ENCODE measurements around the gene DNM1. TPM values are rescaled to one million over a fixed set of nuclear protein-coding genes. Genes with fewer than 3 reads are reported as not detected.

Gene DNM1
- total and polyA plus RNA-seq, 7 donors: 1.1 to 5.4 (median 2.1) TPM

DNA sequence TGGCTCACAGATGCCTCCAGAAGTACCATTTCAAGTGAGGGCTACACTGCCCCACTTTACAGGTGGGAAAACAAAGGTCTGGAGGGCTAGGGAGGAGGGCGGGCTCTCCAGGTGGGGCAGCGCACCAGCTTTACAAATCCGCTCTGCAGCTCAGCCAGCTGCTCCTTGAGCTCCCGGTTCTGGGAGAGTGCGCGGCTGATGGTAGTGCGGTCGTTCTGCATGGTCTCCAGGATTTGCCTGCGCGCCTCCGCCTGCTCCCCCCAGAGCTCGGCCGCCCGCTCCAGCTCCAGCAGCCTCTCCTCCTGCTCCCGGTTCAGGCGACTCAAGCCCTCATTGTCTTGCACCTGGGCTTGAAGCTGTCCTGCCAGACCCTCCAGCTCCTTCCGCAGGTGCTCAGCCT, 57.2 kb downstream of the DNM1 start:
- no peak overlapping the region for H3K4me3 ChIP-seq
- intact Hi-C loops (cut with DNase I): no loop called here
- H3K27me3 ChIP-seq (ENCODE audit: insufficient read depth in 3 of 3, low read length in 2 of 3): no peaks in the 10 kb centered on the region
- peaks cover 14 to 93% of the 10 kb centered on the region in 2 donors for H3K36me3 ChIP-seq (ENCODE audit: insufficient read depth in 1 of 2, low read depth in 1 of 2)
- TF ChIP-seq, protein P1, sequence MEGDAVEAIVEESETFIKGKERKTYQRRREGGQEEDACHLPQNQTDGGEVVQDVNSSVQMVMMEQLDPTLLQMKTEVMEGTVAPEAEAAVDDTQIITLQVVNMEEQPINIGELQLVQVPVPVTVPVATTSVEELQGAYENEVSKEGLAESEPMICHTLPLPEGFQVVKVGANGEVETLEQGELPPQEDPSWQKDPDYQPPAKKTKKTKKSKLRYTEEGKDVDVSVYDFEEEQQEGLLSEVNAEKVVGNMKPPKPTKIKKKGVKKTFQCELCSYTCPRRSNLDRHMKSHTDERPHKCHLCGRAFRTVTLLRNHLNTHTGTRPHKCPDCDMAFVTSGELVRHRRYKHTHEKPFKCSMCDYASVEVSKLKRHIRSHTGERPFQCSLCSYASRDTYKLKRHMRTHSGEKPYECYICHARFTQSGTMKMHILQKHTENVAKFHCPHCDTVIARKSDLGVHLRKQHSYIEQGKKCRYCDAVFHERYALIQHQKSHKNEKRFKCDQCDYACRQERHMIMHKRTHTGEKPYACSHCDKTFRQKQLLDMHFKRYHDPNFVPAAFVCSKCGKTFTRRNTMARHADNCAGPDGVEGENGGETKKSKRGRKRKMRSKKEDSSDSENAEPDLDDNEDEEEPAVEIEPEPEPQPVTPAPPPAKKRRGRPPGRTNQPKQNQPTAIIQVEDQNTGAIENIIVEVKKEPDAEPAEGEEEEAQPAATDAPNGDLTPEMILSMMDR (IDR thresholded peaks at IDR 0.05): no peak
- H3K27ac ChIP-seq: no peak overlapping the region
- H3K4me1 ChIP-seq: no peaks in the 10 kb centered on the region
- DNase-seq (no peak), ATAC-seq (no peak)
- H3K9me3 ChIP-seq: no peaks in the 10 kb centered on the region
- WGBS, 3 donors: 94 to 97% (median 94%) methylated on average over 16 to 17 of the region's 17 CpGs

DNA sequence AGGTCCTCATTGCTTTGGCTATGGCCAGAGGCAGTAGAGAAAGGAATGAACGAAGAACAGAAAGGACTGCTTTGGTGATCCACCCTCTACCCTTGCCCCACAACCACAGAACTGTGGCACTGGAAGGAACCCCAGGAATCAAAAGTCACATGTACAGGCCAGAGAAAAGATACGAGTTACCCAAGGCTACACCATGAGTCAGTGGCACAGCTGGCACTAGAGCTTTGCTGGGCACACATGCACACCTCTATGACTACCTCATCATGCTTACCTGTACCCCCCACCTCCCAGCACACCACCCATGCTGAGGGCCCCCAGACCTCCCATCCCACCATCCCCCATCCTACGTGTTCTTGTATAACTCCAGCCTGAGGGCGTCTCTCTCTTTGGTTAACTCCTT, 59.5 kb downstream of the DNM1 start:
- TF ChIP-seq, protein P1 (IDR thresholded peaks at IDR 0.05): no peak
- intact Hi-C loops (cut with DNase I): no loop called here

DNA sequence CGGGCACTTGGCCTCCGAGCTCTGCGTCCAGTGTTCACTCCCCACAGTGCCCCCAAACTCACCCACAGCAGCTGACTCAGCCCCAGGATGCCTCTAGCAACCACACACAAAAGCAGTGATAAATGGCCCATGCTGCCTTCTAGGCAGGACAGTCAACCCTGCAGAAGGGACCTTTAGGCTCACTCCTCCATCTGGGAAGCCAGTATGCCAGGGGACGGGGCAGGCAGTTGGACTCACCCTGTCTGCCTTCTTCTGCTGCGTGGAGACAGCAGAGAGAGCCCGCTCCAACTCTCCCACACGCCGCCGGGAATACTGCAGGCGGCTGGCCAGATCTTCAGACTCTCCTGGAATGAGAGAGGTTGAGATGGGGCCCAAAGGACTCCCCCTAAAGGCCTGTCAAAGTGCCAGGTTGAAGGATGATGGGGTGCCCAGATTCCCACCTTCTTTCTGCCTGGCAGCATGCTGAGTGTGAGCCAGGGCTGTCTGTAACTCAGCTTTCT, 62.2 kb downstream of the DNM1 start:
- no peak for DNase-seq
- H3K4me3 ChIP-seq: no peak overlapping the region
- WGBS, 3 donors: 88 to 93% (median 92%) methylated on average over 10 of the region's 10 CpGs
- peaks cover 12 to 90% of the 10 kb centered on the region in 2 donors for H3K36me3 ChIP-seq (ENCODE audit: insufficient read depth in 1 of 2, low read depth in 1 of 2)
- TF ChIP-seq, protein P1 (IDR thresholded peaks at IDR 0.05): no peak
- no peak overlapping the region for H3K27ac ChIP-seq
- H3K9me3 ChIP-seq: no peaks in the 10 kb centered on the region
- no peak for ATAC-seq
- intact Hi-C loops (cut with DNase I): no loop called here
- H3K4me1 ChIP-seq: no peaks in the 10 kb centered on the region
- no peaks in the 10 kb centered on the region for H3K27me3 ChIP-seq (ENCODE audit: insufficient read depth in 3 of 3, low read length in 2 of 3)

More for the DNA sequence above, 59.5 kb downstream of the DNM1 start:
- H3K4me3 ChIP-seq: no peak overlapping the region
- H3K9me3 ChIP-seq: no peaks in the 10 kb centered on the region
- DNase-seq: no peak
- ATAC-seq: no peak
- peaks cover 14 to 98% of the 10 kb centered on the region in 2 donors for H3K36me3 ChIP-seq (ENCODE audit: insufficient read depth in 1 of 2, low read depth in 1 of 2)
- no peaks in the 10 kb centered on the region for H3K4me1 ChIP-seq
- no peak overlapping the region for H3K27ac ChIP-seq
- no peaks in the 10 kb centered on the region for H3K27me3 ChIP-seq (ENCODE audit: insufficient read depth in 3 of 3, low read length in 2 of 3)
- WGBS, 3 donors: 78 to 87% (median 82%) methylated on average over 4 of the region's 4 CpGs

DNA sequence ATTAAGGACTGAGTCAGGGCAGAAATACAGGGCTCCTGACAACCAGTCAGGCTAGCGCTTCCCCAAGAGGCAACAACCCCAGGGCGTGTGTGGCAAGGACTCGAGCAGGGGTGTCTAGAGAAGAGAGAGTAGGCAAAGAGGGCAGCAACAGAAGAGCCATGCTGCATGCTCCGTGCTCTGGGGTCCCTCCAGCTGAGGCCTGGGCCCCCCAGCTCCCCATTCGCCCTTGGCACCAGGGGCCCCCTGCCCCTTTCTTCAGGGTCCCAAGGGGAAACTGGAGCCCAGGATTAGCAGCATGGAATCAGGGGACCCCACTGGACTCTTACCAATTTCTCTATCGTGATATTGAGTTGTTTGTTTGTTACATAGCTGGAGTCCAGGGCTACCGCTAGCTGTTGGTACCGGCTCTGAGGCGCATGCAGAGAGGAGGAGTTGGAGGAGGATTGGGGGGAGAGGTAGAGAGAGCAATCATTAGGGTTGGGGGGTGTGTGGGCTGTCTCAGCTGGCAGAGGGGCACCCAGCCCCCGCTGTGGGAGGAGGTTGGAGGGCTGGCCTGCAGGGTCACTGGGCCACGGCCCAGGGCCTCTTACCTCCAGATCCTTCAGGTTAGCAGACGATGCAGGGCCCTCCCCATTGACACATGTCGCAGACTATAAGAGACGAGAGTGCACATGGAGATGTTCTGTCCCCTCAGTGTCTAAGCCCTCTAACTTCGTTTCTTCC, 63.9 kb downstream of the DNM1 start:
- Histone ChIP-seq H3K4me1 (no peaks in the 10 kb centered on the region), H3K36me3 (ENCODE audit: insufficient read depth in 1 of 2, low read depth in 1 of 2) (peaks cover 11 to 90% of the 10 kb centered on the region in 2 donors), H3K9me3 (no peaks in the 10 kb centered on the region), H3K27me3 (ENCODE audit: insufficient read depth in 3 of 3, low read length in 2 of 3) (no peaks in the 10 kb centered on the region), H3K27ac (no peak overlapping the region), H3K4me3 (no peak overlapping the region)
- ATAC-seq (no peak), DNase-seq (no peak)
- TF ChIP-seq, protein P1 (IDR thresholded peaks at IDR 0.05): no peak
- 92 to 95% (median 94%) methylated on average over 15 of the region's 15 CpGs for WGBS, 3 donors
- intact Hi-C loops (cut with DNase I): no loop called here
